IPS-18c (cell line): ENCODE results near the gene COL15A1.
"Not testable (repeated sequence)": the region's sequence is repeated elsewhere in the genome, so short reads cannot be mapped to it uniquely, and the experiment has no call there.

ENCODE experiments used
- H3K4me3 ChIP-seq: 2 replicates; pipeline ENCODE4 v1.7.0; 2013; ENCODE audit warnings: low read depth, mild to moderate bottlenecking, low read length, moderate library complexity; ENCODE audit not compliant: insufficient read depth
- H3K9me3 ChIP-seq: one replicate; pipeline ENCODE4 v1.6.1; 2013; ENCODE audit warnings: mild to moderate bottlenecking, low read length, moderate library complexity; ENCODE audit not compliant: control insufficient read depth, insufficient read depth

Gene COL15A1

GRCh38 chr9:99010393-99010792 lies 66.7 kb downstream of the COL15A1 start:
- H3K9me3 ChIP-seq, H3K4me3 ChIP-seq: not testable (repeated sequence)

- peaks cover 9% of the 10 kb centered on the region for H3K9me3 ChIP-seq
- no peak overlapping the region for H3K4me3 ChIP-seq
Measured at GRCh38 chr9:99011161-99011709, 67.5 kb downstream of the COL15A1 start.

GRCh38 chr9:99012957-99013512 lies 69.3 kb downstream of the COL15A1 start:
- H3K4me3 ChIP-seq, result no peak overlapping the region
- H3K9me3 ChIP-seq, result peaks cover 11% of the 10 kb centered on the region

GRCh38 chr9:99013550-99013949 lies 69.8 kb downstream of the COL15A1 start:
- Histone ChIP-seq H3K9me3 (peaks cover 11% of the 10 kb centered on the region), H3K4me3 (no peak overlapping the region)

GRCh38 chr9:99015448-99015847 lies 71.7 kb downstream of the COL15A1 start:
- Histone ChIP-seq H3K4me3 (no peak overlapping the region), H3K9me3 (peaks cover 7% of the 10 kb centered on the region)

GRCh38 chr9:99015890-99016289 lies 72.2 kb downstream of the COL15A1 start:
- Histone ChIP-seq H3K4me3 (no peak overlapping the region), H3K9me3 (peaks cover 5% of the 10 kb centered on the region)

- H3K9me3 ChIP-seq, result peaks cover 5% of the 10 kb centered on the region
- no peak overlapping the region for H3K4me3 ChIP-seq
Measured at GRCh38 chr9:99016681-99017387, 73.1 kb downstream of the COL15A1 start.

- Histone ChIP-seq H3K4me3 (no peak overlapping the region), H3K9me3 (peaks cover 2% of the 10 kb centered on the region)
Measured at GRCh38 chr9:99018653-99019052, 74.9 kb downstream of the COL15A1 start.

- H3K4me3 ChIP-seq, result no peak overlapping the region
- H3K9me3 ChIP-seq, result peaks cover 2% of the 10 kb centered on the region
Measured at GRCh38 chr9:99019510-99020331, 76.0 kb downstream of the COL15A1 start.

- Histone ChIP-seq H3K4me3 (no peak overlapping the region), H3K9me3 (peaks cover 2% of the 10 kb centered on the region)
Measured at GRCh38 chr9:99020786-99021436, 77.2 kb downstream of the COL15A1 start.

- peaks cover 2% of the 10 kb centered on the region for H3K9me3 ChIP-seq
Measured at GRCh38 chr9:99021512-99021911, 77.8 kb downstream of the COL15A1 start.

GRCh38 chr9:99023231-99023630 lies 79.5 kb downstream of the COL15A1 start:
- H3K4me3 ChIP-seq, result no peak overlapping the region
- H3K9me3 ChIP-seq, result no peaks in the 10 kb centered on the region

More at GRCh38 chr9:99021512-99021911, 77.8 kb downstream of the COL15A1 start:
- H3K4me3 ChIP-seq, result no peak overlapping the region

- Histone ChIP-seq H3K4me3 (no peak overlapping the region), H3K9me3 (no peaks in the 10 kb centered on the region)
Measured at GRCh38 chr9:99023831-99024230, 80.1 kb downstream of the COL15A1 start.

- no peak overlapping the region for H3K4me3 ChIP-seq
- no peaks in the 10 kb centered on the region for H3K9me3 ChIP-seq
Measured at GRCh38 chr9:99024959-99025358, 81.3 kb downstream of the COL15A1 start.

- no peak overlapping the region for H3K4me3 ChIP-seq
Measured at GRCh38 chr9:99025616-99026270, 82.0 kb downstream of the COL15A1 start.

GRCh38 chr9:99026271-99026955 lies 82.7 kb downstream of the COL15A1 start:
- Histone ChIP-seq H3K9me3 (no peaks in the 10 kb centered on the region), H3K4me3 (no peak overlapping the region)

More at GRCh38 chr9:99025616-99026270, 82.0 kb downstream of the COL15A1 start:
- no peaks in the 10 kb centered on the region for H3K9me3 ChIP-seq
